Measurements from ENCODE around the gene ZMYM4.

DNA sequence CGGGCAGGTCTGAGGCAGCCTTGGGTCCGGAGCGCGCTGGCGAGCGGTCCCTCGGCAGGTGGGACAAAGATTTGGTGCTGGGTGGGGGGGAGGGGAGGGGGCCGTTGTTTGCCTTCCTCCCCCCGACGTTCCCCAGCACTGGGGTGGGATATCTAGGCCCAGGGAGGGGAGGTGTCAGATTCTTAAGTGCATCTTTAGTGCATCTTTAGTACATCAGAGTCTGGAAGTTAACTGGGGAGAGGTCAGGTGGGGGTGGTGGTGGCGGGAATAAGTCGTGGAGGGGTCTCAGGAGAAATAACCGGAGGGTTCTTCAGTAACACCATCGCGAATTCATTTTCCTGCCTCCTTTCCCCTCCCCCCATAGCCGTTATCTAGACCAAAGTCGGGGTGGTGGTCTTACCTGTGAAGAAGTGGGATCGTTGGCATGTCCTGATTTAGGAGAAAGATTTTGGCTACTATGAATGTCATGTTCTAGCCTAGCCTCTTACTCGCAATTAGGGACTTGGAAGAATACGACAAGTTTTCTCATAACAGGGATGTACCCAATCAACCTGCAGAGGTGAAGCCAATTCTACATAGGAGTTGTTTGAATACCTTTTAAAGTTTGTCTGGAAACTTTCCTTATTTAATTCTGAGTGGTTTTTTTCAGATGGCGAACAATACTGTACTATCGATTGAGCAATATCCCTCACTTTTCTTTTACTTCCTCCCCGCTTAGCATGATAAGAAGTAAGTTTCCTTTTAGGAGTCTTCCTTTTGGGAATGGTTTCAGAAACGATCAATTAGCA lies 886 bp downstream of the ZMYM4 start:
- no peak for TF ChIP-seq TAF1 (IDR thresholded peaks at IDR 0.05; ENCODE audit: low read depth, low read length)
- no peak for TF ChIP-seq POLR2A (IDR thresholded peaks at IDR 0.05; ENCODE audit: low read depth, low read length)
- no peak for TF ChIP-seq SPI1 (IDR thresholded peaks at IDR 0.05; ENCODE audit: low read depth, low read length)

Measured in GM12891 (cell line).